Measurements from ENCODE around the gene FRS2.

FRS2 gene

GRCh38 chr12:69467366-69467765 is 2.8 kb upstream of the FRS2 start:
- DNase-seq = no peak

DNA sequence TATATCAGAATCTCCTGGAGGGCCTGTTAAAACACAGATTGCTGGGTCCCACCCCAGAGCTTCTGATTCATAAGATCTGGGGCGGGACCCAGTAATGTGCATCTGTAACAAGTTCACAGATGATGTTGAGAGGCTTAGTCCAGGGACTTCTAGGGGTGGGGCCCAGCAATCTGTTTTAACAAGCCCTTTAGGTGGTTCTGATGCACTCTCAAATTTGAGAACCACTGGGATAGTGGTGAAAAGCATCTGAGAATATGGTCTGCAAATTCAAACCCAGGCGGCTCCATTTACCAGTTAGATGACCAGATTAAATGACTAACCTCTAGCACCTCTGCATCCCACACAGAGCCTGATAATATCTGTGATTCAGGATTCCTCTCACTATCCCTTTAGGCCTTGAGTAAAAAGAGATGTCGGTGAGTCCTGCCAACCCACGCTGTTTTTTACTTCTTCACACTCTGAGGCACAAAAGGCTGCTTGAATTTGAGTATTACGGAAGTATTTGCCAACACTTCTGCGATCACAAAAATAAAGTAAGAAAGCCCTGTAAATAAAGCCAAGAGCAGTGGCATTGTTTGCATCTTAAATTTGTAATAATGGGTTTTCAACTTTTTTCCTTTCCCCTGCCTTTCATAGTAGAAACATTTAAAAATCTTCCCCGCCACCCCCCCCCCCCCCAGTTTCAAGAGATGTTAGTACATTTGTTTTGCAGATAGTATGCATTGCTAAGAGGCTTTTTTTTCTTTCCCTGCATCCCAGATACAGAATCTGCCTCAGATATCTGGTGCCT is 1.8 kb upstream of the FRS2 start:
- DNase-seq = no peak

- no peak for DNase-seq
These were observed 367 bp upstream of the FRS2 start for GRCh38 chr12:69469854-69470188.

DNA sequence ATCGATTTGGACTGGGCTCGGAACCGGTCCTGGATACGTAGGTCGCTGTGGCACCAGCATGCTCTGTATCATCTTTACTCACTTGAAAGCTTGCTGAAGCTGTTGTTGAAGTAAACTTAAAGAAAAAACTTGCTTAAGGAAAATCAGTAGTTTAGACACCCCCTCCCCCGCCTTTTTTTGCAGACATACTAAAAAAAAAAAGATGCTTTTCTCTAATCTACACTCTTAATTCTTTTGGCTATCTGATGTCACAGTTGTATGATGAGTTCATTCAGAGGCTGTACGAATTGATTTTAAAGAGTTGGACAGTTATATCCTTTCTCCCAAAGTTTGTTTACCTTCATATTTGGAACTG is 865 bp downstream of the FRS2 start:
- DNase-seq = no peak

DNA sequence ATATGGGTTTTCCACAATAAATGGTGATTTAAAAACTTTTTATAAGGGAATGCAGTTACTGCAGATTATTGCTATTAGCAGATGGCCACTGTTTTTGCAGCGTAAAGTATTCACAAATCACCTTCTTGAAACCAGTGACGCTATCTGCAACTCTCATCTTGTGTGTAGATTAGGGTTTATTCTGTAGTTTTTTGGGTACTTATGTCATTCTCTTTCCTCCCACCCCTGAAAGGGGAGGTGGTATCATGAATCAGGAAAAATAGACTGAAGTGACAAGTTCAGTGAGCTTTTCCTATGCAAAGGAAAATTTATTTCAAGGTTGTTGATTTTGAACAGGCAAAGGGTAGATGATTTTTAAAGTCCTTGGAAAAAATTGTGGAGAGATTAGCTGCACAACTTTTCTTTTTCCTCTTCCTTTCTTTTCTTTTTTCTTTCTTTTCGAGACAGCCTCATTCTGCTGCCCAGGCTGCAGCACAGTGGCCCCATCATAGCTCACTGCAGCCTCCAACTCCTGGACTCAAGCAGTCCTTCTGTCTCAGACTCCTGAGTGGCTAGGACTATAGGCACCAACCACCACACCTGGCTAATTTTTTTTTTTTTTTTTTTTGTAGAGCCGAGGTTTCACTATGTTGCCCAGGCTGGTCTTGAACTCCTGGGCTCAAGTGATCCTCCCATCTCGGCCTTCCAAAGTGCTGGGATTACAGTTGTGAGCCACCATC is 1.6 kb downstream of the FRS2 start:
- DNase-seq = no peak

DNA sequence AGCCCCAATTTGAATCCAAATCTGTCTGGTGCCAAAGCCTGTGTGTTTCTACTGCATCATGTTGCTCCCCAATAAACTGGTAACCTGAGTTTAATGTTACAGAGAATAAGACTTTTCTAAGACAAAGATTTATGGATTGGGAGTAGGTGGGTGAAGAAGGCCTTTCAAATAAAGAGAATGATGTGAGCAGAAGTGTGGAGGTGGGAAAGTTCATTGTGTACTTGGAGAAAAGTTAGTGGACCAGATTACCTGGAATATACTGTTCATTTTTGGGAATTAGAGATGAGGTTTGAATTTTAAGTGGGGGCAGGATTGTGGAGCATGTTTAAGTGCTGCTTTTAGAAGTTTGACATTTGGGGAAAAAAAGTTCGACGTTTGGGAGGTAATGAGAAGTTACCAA is 3.1 kb downstream of the FRS2 start:
- DNase-seq = no peak

GRCh38 chr12:69474456-69474855 is 4.3 kb downstream of the FRS2 start:
- no peak for DNase-seq

DNA sequence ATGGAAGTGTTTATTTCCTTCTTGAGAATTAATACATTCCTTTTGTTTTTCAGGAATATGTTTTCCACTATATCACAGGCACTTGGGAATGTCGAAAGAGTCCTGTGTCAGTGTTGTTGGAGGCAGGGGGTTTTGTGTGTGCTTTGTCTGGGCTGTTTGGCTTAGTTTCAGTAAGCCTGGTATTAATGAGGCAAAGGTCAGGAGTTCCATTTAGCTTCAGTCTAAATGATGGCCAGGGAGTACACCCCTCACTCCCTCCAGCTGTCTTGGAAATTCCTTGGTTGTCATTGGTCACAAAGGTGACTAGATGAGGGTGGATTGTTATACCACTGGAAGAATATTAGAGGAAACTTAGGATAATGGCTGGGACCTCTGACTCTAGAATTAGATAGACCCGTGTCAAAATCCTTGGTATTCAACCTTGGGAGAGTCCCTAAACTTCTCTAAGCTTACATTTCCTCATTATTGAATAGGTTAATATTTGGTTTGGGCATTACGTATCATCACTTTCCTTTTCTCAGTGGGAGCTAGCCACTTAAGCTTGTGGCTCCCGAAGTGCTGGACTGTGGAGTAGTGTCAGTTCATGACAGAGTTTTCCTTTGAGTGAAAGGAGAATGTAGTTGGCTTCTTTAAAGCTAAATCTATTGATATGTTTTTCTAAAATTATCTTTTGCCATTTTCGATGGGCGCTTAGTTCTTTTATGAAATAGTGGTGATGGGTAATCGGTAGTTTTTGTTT is 5.2 kb downstream of the FRS2 start:
- no peak for DNase-seq

DNA sequence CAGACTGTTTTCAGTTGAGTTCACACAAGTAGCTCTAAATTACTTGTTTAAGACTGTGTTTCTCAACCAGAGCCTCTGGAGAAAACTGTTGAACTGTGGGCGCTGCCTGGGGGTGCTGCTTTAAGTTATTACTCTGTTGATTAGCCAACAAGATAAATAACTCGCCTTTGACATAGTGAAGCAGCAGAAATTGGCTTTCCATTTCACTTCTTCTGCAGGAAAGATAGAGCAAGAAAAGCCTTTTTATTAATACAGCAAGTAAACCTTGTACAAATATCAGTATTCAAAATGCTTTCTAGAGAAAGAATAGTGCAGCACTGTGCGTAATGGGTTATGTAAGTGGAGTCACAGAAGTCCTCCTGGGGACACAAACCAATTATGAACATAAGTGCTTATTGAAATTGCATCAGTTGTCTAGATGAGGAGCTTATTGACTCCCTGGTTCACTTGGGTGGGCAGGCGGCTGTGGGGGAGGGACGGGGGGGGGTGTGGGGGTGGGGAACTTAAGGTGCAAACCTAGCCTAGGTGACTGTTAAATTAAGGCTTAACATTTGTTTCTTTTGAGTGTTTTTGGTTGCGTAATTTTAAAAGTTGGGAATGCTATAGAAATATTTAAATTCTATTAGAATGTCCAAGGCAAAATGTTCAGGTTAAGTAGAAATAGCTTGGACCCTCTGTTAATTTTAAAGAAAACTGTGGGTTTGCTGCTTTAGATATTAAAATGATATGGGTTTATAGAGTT is 6.3 kb downstream of the FRS2 start:
- DNase-seq = no peak

DNA sequence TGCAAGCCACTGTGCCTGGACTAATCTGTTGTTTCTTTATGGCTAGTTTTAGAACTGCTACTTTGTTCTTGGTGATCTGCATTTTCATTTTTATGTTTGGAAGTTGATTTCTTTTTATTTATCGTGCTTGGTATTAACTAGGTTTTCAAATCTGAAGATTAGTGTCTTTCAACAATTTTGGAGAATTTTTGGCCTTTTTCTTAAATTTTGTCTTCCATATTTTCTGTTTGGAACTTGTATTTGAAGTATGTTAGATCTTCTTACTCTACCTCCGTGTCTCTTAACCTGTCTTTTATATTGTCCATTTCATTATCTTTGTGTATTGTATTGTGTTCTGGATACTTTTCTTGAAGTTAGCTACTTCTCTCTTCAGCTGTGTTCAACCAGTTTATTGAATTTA is 9.5 kb downstream of the FRS2 start:
- no peak for DNase-seq

GRCh38 chr12:69480698-69481097 is 10.5 kb downstream of the FRS2 start:
- DNase-seq = no peak

DNA sequence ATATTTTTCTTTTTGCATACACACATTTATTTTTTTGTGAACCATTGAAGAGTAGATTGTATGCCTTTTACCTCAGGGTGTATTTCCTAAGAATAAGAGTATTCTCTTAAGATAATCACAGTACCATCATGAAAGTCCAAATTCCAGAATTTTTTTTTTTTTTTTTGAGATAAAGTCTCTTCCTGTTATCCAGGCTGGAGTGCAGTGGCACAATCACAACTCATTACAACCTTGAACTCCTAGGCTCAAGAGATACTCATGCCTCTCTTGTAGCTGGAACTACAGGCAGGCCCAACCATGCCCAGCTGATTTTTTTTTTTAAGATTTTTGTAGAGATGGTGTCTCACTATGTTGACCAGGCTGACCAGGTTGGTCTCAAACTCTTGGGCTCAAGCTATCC is 10.9 kb downstream of the FRS2 start:
- no peak for DNase-seq

DNA sequence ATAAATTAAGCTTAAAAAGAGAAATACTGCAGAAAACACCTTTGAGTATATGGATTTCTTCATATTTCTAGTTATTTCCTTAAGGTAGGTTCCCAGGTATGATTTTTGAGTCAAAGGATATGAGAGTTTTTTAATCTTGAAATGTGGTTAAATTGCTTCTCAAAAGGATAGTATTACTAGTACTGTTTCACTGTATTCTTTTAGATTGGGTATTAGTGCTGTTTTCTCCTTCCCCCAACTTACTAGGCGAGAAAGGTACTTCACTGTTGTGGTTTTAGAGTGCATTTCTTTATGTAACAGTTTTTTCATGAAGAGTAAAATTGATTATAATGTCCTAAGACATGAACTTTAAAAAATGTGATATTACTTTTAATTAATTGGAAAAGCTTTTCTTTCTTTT is 13.5 kb downstream of the FRS2 start:
- DNase-seq = no peak

GRCh38 chr12:69484428-69484827 is 14.2 kb downstream of the FRS2 start:
- DNase-seq = no peak

DNA sequence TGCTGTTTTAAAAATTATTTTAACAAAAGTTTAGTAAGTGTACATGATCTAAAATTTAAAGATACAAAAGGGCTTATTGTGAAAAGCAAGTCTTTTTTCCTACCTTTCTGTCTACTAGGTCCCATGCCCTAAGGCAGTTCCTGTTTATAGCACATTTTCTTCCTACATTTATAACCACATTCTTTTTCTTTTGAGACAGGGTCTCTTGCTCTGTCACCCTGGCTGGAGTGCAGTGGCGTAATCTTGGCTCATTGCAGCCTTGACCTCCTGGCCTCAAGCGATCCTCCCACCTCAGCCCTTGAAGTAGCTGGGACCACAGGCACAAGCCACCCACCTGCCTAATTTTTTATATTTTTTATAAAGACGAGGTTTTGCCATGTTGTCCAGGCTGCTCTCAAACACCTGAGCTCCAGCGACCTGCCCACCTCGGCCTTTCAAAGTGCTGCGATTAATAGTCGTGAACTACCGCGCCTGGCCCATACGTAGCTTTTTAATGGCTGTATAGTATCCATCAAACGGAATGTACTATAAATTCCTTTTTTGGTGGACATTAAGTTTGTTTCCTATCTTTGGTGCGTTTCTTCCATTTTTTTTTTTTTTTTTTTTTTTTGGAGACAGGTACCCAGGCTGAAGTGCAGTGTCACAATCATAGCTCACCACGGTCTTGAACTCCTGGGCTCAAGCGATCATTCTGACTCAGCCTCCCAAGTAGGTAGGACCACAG is 20.9 kb downstream of the FRS2 start:
- DNase-seq = no peak

GRCh38 chr12:69492739-69493138 is 22.6 kb downstream of the FRS2 start:
- no peak for DNase-seq

- DNase-seq = no peak
These were observed 24.9 kb downstream of the FRS2 start for GRCh38 chr12:69495071-69495470.

- peak in 1 of 2 donors; percentile 16 for DNase-seq
These were observed 27.3 kb downstream of the FRS2 start for GRCh38 chr12:69497308-69498026.

- no peak for DNase-seq
These were observed 30.4 kb downstream of the FRS2 start for GRCh38 chr12:69500631-69501030.

GRCh38 chr12:69501154-69501895 is 31.1 kb downstream of the FRS2 start:
- DNase-seq = no peak

Measured in CD4-positive, alpha-beta T cell treated with Interleukin-1 beta for 1 hour (primary cell).